Stomach (tissue), 4 donors: ENCODE results near the gene DQX1.

Experiments
- POLR2A ChIP-seq, 4 donors: fragments of 450-650 bp; IDR thresholded peaks; one replicate each; pipeline ENCODE4 v1.6.1; 2016; ENCODE audit warnings: antibody characterized with exemption in 4 of 4, control low read depth in 2 of 4, mild to moderate bottlenecking in 1 of 4, moderate library complexity in 1 of 4
- POLR2AphosphoS5 ChIP-seq, 3 donors: sonication (generic); formaldehyde crosslinking; IDR thresholded peaks; one replicate each; pipeline ENCODE4 v1.6.1; 2016; ENCODE audit warnings: antibody characterized with exemption in 3 of 3
- TF ChIP-seq, protein P1 (sequence below), 7 experiments: fragments of 450-650 bp in 4 of 7; fragments of 200-600 bp in 3 of 7; sonication (generic) in 3 of 7; IDR thresholded peaks; one replicate each; pipeline ENCODE4 v1.5.1; 2016 to 2019; ENCODE audit warnings: antibody characterized with exemption in 7 of 7, control low read depth in 2 of 7, mild to moderate bottlenecking in 1 of 7

- no peak for TF ChIP-seq POLR2A (IDR thresholded peaks at IDR 0.05)
- TF ChIP-seq POLR2AphosphoS5 (IDR thresholded peaks at IDR 0.05) = no peak
- TF ChIP-seq, protein P1, sequence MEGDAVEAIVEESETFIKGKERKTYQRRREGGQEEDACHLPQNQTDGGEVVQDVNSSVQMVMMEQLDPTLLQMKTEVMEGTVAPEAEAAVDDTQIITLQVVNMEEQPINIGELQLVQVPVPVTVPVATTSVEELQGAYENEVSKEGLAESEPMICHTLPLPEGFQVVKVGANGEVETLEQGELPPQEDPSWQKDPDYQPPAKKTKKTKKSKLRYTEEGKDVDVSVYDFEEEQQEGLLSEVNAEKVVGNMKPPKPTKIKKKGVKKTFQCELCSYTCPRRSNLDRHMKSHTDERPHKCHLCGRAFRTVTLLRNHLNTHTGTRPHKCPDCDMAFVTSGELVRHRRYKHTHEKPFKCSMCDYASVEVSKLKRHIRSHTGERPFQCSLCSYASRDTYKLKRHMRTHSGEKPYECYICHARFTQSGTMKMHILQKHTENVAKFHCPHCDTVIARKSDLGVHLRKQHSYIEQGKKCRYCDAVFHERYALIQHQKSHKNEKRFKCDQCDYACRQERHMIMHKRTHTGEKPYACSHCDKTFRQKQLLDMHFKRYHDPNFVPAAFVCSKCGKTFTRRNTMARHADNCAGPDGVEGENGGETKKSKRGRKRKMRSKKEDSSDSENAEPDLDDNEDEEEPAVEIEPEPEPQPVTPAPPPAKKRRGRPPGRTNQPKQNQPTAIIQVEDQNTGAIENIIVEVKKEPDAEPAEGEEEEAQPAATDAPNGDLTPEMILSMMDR (IDR thresholded peaks at IDR 0.05) = no peak
Measured at GRCh38 chr2:74499940-74500577, 26.0 kb downstream of the DQX1 start.
